GM12801 (cell line): ENCODE results near the gene TUBA1B.

ENCODE experiments used
- CTCF ChIP-seq: IDR thresholded peaks from one replicate; pipeline ENCODE4 v1.5.1; 2011; ENCODE audit warnings: control low read depth; ENCODE audit not compliant: insufficient read length; ENCODE audit errors: extremely low read depth

Gene TUBA1B

GRCh38 chr12:49079793-49080192 lies 51.4 kb downstream of the TUBA1B start:
- no peak for TF ChIP-seq CTCF
